OCI-LY3 (cell line): Measurements from ENCODE around the gene SLC1A4.

Experiments
- H2AFZ ChIP-seq: fragments of 200-600, 300-600 bp; shearing (Covaris generic); 2 replicates; pipeline ENCODE4 v1.6.0; 2014; ENCODE audit warnings: antibody characterized with exemption, low read depth, low read length
- H3K27ac ChIP-seq: fragments of 200-600, 300-600 bp; sonication (generic); 2 replicates; pipeline ENCODE4 v1.5.1; 2014; ENCODE audit warnings: mild to moderate bottlenecking, low read length, moderate library complexity, mixed read lengths
- H3K27me3 ChIP-seq: fragments of 200-600, 300-600 bp; sonication (generic); 2 replicates; pipeline ENCODE4 v1.6.1; 2014; ENCODE audit warnings: low read depth, low read length, mixed read lengths
- H3K36me3 ChIP-seq: fragments of 200-600, 300-600 bp; sonication (generic); replicated peaks from 2 replicates; pipeline ENCODE3; 2014; ENCODE audit warnings: low read depth, low read length, mixed read lengths
- H3K4me1 ChIP-seq: fragments of 300-600, 200-600 bp; sonication (generic); 2 replicates; pipeline ENCODE4 v1.6.1; 2014; ENCODE audit warnings: low read length, mixed read lengths
- H3K4me2 ChIP-seq: fragments of 200-600, 300-600 bp; sonication (generic); 2 replicates; pipeline ENCODE4 v1.6.1; 2014; ENCODE audit warnings: low read length, mixed read lengths
- H3K4me3 ChIP-seq: fragments of 300-600, 200-600 bp; sonication (generic); 2 replicates; pipeline ENCODE4 v1.5.1; 2014; ENCODE audit warnings: antibody characterized with exemption, mild to moderate bottlenecking, low read length, moderate library complexity
- H3K79me2 ChIP-seq: fragments of 300-600, 200-600 bp; shearing (Covaris generic); 2 replicates; pipeline ENCODE4 v1.6.1; 2014; ENCODE audit warnings: mild to moderate bottlenecking, low read length, mixed read lengths
- H3K9ac ChIP-seq: fragments of 300-600, 200-600 bp; shearing (Covaris generic); 2 replicates; pipeline ENCODE4 v1.6.0; 2014; ENCODE audit warnings: mild to moderate bottlenecking, low read length, moderate library complexity
- H3K9me3 ChIP-seq: fragments of 200-600, 300-600 bp; shearing (Covaris generic); 2 replicates; pipeline ENCODE4 v1.6.1; 2014; ENCODE audit warnings: low read length, mixed read lengths; ENCODE audit not compliant: insufficient read depth
- H4K20me1 ChIP-seq: fragments of 200-600, 300-600 bp; sonication (generic); 2 replicates; pipeline ENCODE4 v1.6.1; 2016; ENCODE audit warnings: low read length, mixed read lengths; ENCODE audit not compliant: insufficient read depth
- CTCF ChIP-seq: fragments of 200-600, 300-600 bp; sonication (generic); IDR thresholded peaks from 2 replicates; pipeline ENCODE4 v1.5.1; 2014; ENCODE audit warnings: antibody characterized with exemption, low read length, low read depth
- EZH2phosphoT487 ChIP-seq: fragments of 200-600 bp; shearing (Covaris generic); IDR thresholded peaks from 2 replicates; pipeline ENCODE4 v1.6.1; 2018; ENCODE audit warnings: antibody characterized with exemption, mixed run types, low read depth

Gene SLC1A4

GRCh38 chr2:65071499-65072180, 82.4 kb downstream of the SLC1A4 start:
- Histone ChIP-seq H3K4me3 (no peak overlapping the region), H2AFZ (no peak overlapping the region), H3K27ac (no peak overlapping the region), H3K27me3 (no peaks in the 10 kb centered on the region), H3K9ac (no peak overlapping the region), H4K20me1 (peaks cover 33% of the 10 kb centered on the region), H3K79me2 (no peaks in the 10 kb centered on the region), H3K9me3 (no peaks in the 10 kb centered on the region), H3K36me3 (peaks cover 43% of the 10 kb centered on the region), H3K4me1 (peaks cover 15% of the 10 kb centered on the region), H3K4me2 (no peak overlapping the region)
- no peak for TF ChIP-seq CTCF
- TF ChIP-seq EZH2phosphoT487 = no peak

GRCh38 chr2:65072181-65072970, 83.2 kb downstream of the SLC1A4 start:
- Histone ChIP-seq H3K4me2 (peak overlapping the region; percentile 36), H3K9me3 (no peaks in the 10 kb centered on the region), H3K4me1 (peaks cover 15% of the 10 kb centered on the region), H3K79me2 (no peaks in the 10 kb centered on the region), H2AFZ (no peak overlapping the region), H4K20me1 (peaks cover 33% of the 10 kb centered on the region), H3K27ac (no peak overlapping the region), H3K4me3 (no peak overlapping the region), H3K27me3 (no peaks in the 10 kb centered on the region), H3K36me3 (peaks cover 45% of the 10 kb centered on the region), H3K9ac (no peak overlapping the region)
- TF ChIP-seq EZH2phosphoT487 (no peak), CTCF (no peak)
